Esophagus muscularis mucosa (tissue), 2 donors: ENCODE results near the gene KCNQ1.

Experiments
- POLR2A ChIP-seq: fragments of 450-650 bp; IDR thresholded peaks from one replicate; pipeline ENCODE4 v1.6.1; 2017; ENCODE audit warnings: antibody characterized with exemption, moderate library complexity, mild to moderate bottlenecking, low read depth
- POLR2AphosphoS5 ChIP-seq, 2 donors: sonication (generic); formaldehyde crosslinking; IDR thresholded peaks; one replicate each; pipeline ENCODE4 v1.6.1; 2017; ENCODE audit warnings: antibody characterized with exemption in 2 of 2

DNA sequence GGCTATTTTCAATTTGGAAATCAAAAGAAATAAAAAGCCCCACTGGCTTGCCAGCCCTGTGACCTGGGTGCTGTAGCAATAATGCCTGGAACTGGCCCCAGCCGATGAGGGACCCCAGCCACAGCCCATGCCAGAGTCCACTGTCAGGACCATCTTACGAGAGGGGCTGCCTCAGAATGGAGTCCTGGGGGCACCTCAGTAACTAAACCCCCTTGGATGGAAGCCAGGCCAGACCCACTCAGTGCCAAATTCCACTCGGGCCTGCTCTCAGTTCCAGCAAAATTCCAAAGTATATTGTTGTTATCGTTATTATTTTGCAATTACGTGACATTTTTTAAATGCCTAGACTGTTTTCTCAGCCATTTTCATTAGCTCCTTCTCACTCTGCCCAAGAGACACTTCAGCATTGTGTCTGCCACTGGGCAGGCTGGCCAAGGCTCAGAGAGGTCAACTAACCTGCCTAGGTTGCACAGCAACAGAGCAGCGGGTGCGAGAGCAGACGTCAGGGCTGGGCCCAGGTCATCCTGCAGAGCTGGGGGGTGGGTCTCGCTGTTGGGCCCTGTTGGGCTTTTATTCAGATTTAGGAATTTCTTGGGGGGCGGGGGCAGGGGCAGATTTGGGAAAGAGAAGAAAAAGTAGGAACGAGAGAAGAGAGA lies 421.2 kb downstream of the KCNQ1 start:
- no peak for TF ChIP-seq POLR2AphosphoS5 (IDR thresholded peaks at IDR 0.05)
- TF ChIP-seq POLR2A, result no peak
